Activated CD8-positive, alpha-beta memory T cell treated with anti-CD3 and anti-CD28 coated beads for 24 hours (primary cell): Measurements from ENCODE around the gene RAPGEF5.

Experiments
- DNase-seq: peaks from one replicate; pipeline ENCODE4 v3.0.0-alpha.2; 2020

The RAPGEF5 gene

GRCh38 chr7:22302951-22303423 is 54.0 kb downstream of the RAPGEF5 start:
- no peak for DNase-seq

- DNase-seq = no peak
Observed at GRCh38 chr7:22302193-22302592, 54.8 kb downstream of the RAPGEF5 start.

- no peak for DNase-seq
Observed at GRCh38 chr7:22301790-22302189, 55.2 kb downstream of the RAPGEF5 start.

GRCh38 chr7:22300839-22301238 is 56.1 kb downstream of the RAPGEF5 start:
- no peak for DNase-seq

GRCh38 chr7:22296916-22297315 is 60.0 kb downstream of the RAPGEF5 start:
- DNase-seq = no peak

GRCh38 chr7:22296265-22296566 is 60.7 kb downstream of the RAPGEF5 start:
- DNase-seq = no peak

GRCh38 chr7:22295402-22296264 is 61.3 kb downstream of the RAPGEF5 start:
- DNase-seq = no peak

GRCh38 chr7:22292531-22292930 is 64.4 kb downstream of the RAPGEF5 start:
- no peak for DNase-seq

- no peak for DNase-seq
Observed at GRCh38 chr7:22291977-22292376, 65.0 kb downstream of the RAPGEF5 start.

GRCh38 chr7:22288202-22288601 is 68.8 kb downstream of the RAPGEF5 start:
- no peak for DNase-seq

GRCh38 chr7:22287412-22287811 is 69.5 kb downstream of the RAPGEF5 start:
- no peak for DNase-seq

GRCh38 chr7:22286436-22286835 is 70.5 kb downstream of the RAPGEF5 start:
- no peak for DNase-seq

GRCh38 chr7:22281481-22281880 is 75.5 kb downstream of the RAPGEF5 start:
- DNase-seq = no peak

GRCh38 chr7:22280031-22280430 is 76.9 kb downstream of the RAPGEF5 start:
- no peak for DNase-seq

GRCh38 chr7:22278660-22279059 is 78.3 kb downstream of the RAPGEF5 start:
- DNase-seq = no peak

- DNase-seq = no peak
Observed at GRCh38 chr7:22277375-22277774, 79.6 kb downstream of the RAPGEF5 start.

- no peak for DNase-seq
Observed at GRCh38 chr7:22275661-22276060, 81.3 kb downstream of the RAPGEF5 start.

- DNase-seq = no peak
Observed at GRCh38 chr7:22271311-22271710, 85.6 kb downstream of the RAPGEF5 start.

GRCh38 chr7:22270371-22270770 is 86.6 kb downstream of the RAPGEF5 start:
- DNase-seq = no peak

GRCh38 chr7:22269963-22270362 is 87.0 kb downstream of the RAPGEF5 start:
- no peak for DNase-seq

- no peak for DNase-seq
Observed at GRCh38 chr7:22268884-22269421, 88.0 kb downstream of the RAPGEF5 start.

GRCh38 chr7:22267930-22268615 is 88.9 kb downstream of the RAPGEF5 start:
- DNase-seq = no peak

GRCh38 chr7:22262538-22262937 is 94.4 kb downstream of the RAPGEF5 start:
- DNase-seq = no peak

- no peak for DNase-seq
Observed at GRCh38 chr7:22256541-22257096, 100.3 kb downstream of the RAPGEF5 start.
